Subcutaneous abdominal adipose tissue (tissue), 5 donors: ENCODE data around the gene TMEM53.

ENCODE experiments used
- H3K27ac ChIP-seq: one replicate; pipeline ENCODE4 v1.7.0; 2013; ENCODE audit warnings: low read depth, mild to moderate bottlenecking, inconsistent platforms, low read length, moderate library complexity
- H3K27me3 ChIP-seq, 5 donors: one replicate each; pipeline ENCODE4 v1.7.0; 2013; ENCODE audit warnings: low read length in 5 of 5, inconsistent platforms in 1 of 5; ENCODE audit not compliant: control insufficient read depth in 5 of 5, insufficient read depth in 4 of 5
- H3K36me3 ChIP-seq, 5 donors: one replicate each; pipeline ENCODE4 v1.7.0; 2013; ENCODE audit warnings: low read length in 5 of 5; ENCODE audit not compliant: control insufficient read depth in 5 of 5, insufficient read depth in 5 of 5
- H3K4me1 ChIP-seq, 5 donors: one replicate each; pipeline ENCODE4 v1.7.0; 2013; ENCODE audit warnings: low read length in 5 of 5, mild to moderate bottlenecking in 3 of 5, moderate library complexity in 1 of 5; ENCODE audit not compliant: control insufficient read depth in 5 of 5, insufficient read depth in 5 of 5
- H3K4me3 ChIP-seq, 5 donors: one replicate each; pipeline ENCODE4 v1.7.0; 2013; ENCODE audit warnings: low read length in 5 of 5, low read depth in 1 of 5
- H3K9ac ChIP-seq, 5 donors: one replicate each; pipeline ENCODE4 v1.7.0; 2013; ENCODE audit warnings: low read length in 5 of 5, mild to moderate bottlenecking in 4 of 5, moderate library complexity in 3 of 5
- H3K9me3 ChIP-seq, 5 donors: one replicate each; pipeline ENCODE4 v1.7.0; 2013; ENCODE audit warnings: low read length in 5 of 5; ENCODE audit not compliant: control insufficient read depth in 5 of 5
- donor health status: healthy.
- donor health status: healthy.
- donor health status: healthy.
- donor health status: healthy.
- donor health status: healthy.

The TMEM53 gene

GRCh38 chr1:44631647-44632539 is 42.4 kb downstream of the TMEM53 start:
- H3K9me3 ChIP-seq = no peaks in the 10 kb centered on the region
- peaks cover 1 to 38% (median 29%) of the 10 kb centered on the region in 5 donors for H3K4me1 ChIP-seq
- H3K4me3 ChIP-seq = peak overlapping the region; percentile 60 to 81 (median 77)
- H3K27ac ChIP-seq = peak overlapping the region; percentile 85
- H3K27me3 ChIP-seq = no peaks in the 10 kb centered on the region
- H3K36me3 ChIP-seq = peaks cover 0 to 39% (median 35%) of the 10 kb centered on the region in 5 donors
- peak overlapping the region; percentile 81 to 92 (median 85) for H3K9ac ChIP-seq

GRCh38 chr1:44631333-44631646 is 43.0 kb downstream of the TMEM53 start:
- peaks cover 1 to 34% (median 29%) of the 10 kb centered on the region in 5 donors for H3K4me1 ChIP-seq

DNA sequence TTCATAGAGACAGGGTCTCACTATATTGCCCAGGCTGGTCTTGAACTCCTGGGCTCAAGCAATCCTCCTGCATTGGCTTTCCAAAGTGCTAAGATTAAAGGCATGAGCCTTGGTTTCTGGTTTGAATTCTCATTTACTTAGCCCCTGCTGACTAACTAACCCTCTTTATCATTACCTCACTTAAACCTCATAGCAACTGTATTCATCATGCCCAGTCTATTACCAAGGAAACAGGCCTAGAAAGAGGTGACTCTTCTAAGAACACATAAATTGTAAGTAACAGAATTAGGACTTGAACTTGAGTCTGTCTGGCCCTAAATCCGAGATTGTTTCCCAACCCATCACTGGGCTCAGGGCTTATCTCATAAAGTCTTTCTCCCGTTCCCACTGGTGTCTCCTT is 44.2 kb downstream of the TMEM53 start:
- peaks cover 1 to 32% (median 26%) of the 10 kb centered on the region in 5 donors for H3K4me1 ChIP-seq
- H3K4me3 ChIP-seq = no peak overlapping the region
- H3K9me3 ChIP-seq = no peaks in the 10 kb centered on the region
- H3K9ac ChIP-seq = no peak overlapping the region
- no peaks in the 10 kb centered on the region for H3K27me3 ChIP-seq
- no peak overlapping the region for H3K27ac ChIP-seq
- H3K36me3 ChIP-seq = peaks cover 0 to 21% (median 18%) of the 10 kb centered on the region in 5 donors

More at GRCh38 chr1:44631333-44631646, 43.0 kb downstream of the TMEM53 start:
- Histone ChIP-seq H3K27me3 (no peaks in the 10 kb centered on the region), H3K27ac (peak overlapping the region; percentile 85), H3K9me3 (no peaks in the 10 kb centered on the region), H3K9ac (peak overlapping the region; percentile 81 to 92 (median 85)), H3K4me3 (peak overlapping the region; percentile 60 to 81 (median 77)), H3K36me3 (peaks cover 0 to 33% (median 30%) of the 10 kb centered on the region in 5 donors)

DNA sequence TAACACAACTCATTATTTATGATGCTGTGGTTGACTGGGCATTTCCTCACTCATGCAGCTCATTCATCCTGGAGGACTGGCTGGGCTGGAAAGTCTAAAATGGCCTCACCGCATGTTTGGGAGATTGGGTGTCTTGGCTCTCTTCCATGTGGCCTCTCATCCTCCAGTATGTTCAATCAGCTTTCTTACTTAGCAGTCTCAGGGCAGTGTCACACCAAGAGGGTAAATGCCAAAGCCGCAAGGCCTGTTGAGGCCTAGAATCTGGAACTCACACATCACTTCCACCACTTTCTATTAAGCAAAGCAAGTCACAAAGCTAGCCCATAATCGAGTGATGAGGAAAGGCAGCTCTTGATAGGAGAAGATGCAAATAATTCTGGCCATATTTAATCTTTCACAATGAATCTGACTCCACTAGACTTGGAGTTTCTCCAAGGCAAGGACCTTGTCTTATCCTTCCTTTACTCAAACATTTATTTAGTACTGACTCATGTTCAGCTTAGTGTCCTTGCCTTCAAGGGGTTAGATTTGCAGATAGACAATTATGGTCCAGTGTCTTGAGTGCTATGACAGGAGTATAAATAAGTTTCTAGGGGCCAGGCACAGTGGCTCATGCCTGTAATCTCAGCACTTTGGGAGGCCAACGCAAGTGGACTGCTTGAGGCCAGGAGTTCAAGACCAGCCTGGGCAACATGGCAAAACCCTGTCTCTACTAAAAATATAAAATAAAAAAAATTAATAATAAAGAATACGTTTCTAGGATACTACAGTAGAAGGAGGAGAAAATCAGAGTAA is 45.1 kb downstream of the TMEM53 start:
- H3K4me3 ChIP-seq = no peak overlapping the region
- peaks cover 1 to 26% (median 25%) of the 10 kb centered on the region in 5 donors for H3K4me1 ChIP-seq
- no peak overlapping the region for H3K9ac ChIP-seq
- no peak overlapping the region for H3K27ac ChIP-seq
- H3K27me3 ChIP-seq = no peaks in the 10 kb centered on the region
- peaks cover 0 to 12% (median 8%) of the 10 kb centered on the region in 5 donors for H3K36me3 ChIP-seq
- H3K9me3 ChIP-seq = no peaks in the 10 kb centered on the region

- H3K36me3 ChIP-seq = peaks cover 0 to 3% (median 0%) of the 10 kb centered on the region in 5 donors
- no peak overlapping the region for H3K4me3 ChIP-seq
- H3K9me3 ChIP-seq = no peaks in the 10 kb centered on the region
- H3K27me3 ChIP-seq = no peaks in the 10 kb centered on the region
- H3K4me1 ChIP-seq = no peaks in the 10 kb centered on the region
- no peak overlapping the region for H3K27ac ChIP-seq
- no peak overlapping the region for H3K9ac ChIP-seq
These were observed 48.9 kb downstream of the TMEM53 start for GRCh38 chr1:44625348-44625747.

DNA sequence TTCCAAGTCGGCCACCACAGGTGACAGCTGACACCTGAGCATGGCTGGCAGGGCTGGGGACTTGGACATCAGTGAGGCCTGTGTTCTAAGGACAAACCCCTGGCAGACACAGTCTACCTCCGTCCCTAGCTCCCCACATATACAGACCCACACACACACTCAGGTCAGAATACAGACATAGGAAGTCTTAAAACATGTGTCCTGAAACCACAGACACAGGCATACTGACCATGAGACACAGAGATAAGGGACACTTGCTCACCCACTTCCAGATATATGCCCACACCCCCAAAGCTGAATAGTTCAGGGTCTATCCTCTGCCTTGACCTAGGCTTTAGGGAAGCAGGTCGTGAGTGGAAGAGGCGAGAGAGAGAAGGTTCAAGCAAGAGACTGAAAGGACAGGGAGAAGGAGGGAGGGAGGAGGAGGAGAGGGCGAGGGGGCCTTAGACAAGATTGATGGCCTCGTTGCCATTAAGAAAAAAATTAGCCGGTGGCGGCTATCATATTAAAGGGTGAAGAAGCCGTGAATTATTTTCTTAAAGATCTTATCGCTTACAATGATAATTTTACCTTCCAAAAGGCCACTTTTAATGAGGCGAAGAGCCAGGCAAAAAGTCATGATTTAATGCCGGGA is 49.9 kb downstream of the TMEM53 start:
- peaks cover 0 to 3% (median 0%) of the 10 kb centered on the region in 5 donors for H3K36me3 ChIP-seq
- H3K27me3 ChIP-seq = no peaks in the 10 kb centered on the region
- H3K27ac ChIP-seq = no peak overlapping the region
- H3K9ac ChIP-seq = no peak overlapping the region
- H3K4me1 ChIP-seq = no peaks in the 10 kb centered on the region
- no peaks in the 10 kb centered on the region for H3K9me3 ChIP-seq
- H3K4me3 ChIP-seq = no peak overlapping the region

- no peak overlapping the region for H3K4me3 ChIP-seq
- no peak overlapping the region for H3K9ac ChIP-seq
- H3K9me3 ChIP-seq = no peaks in the 10 kb centered on the region
- H3K4me1 ChIP-seq = peaks cover 0 to 8% (median 2%) of the 10 kb centered on the region in 5 donors
- H3K27ac ChIP-seq = no peak overlapping the region
- peaks cover 0 to 3% (median 0%) of the 10 kb centered on the region in 5 donors for H3K36me3 ChIP-seq
- peaks cover 0 to 5% (median 2%) of the 10 kb centered on the region in 5 donors for H3K27me3 ChIP-seq
These were observed 52.4 kb downstream of the TMEM53 start for GRCh38 chr1:44621841-44622286.

DNA sequence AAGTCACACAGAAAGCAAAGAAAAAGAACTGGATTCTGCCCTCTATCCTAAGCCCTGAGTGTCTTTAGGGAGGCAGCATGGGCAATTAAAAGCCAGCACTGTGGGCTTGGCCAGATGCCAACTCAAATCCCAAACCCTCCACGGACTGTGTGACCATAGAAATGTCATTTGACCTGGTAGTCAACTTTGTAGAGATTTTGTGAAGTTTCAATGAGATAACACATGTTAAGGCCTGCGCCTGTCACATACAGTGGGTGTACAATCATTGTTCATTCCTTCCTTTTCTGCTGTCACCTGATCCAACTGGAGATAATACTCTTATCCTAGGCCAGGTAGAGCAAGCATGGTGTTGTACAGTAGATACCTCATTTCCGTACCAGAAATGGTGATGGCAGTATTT is 54.2 kb downstream of the TMEM53 start:
- H3K9me3 ChIP-seq = no peaks in the 10 kb centered on the region
- H3K27me3 ChIP-seq = peaks cover 0 to 11% (median 4%) of the 10 kb centered on the region in 5 donors
- H3K9ac ChIP-seq = no peak overlapping the region
- peaks cover 0 to 10% (median 4%) of the 10 kb centered on the region in 5 donors for H3K4me1 ChIP-seq
- no peak overlapping the region for H3K4me3 ChIP-seq
- peaks cover 0 to 6% (median 0%) of the 10 kb centered on the region in 5 donors for H3K36me3 ChIP-seq
- H3K27ac ChIP-seq = no peak overlapping the region

- Histone ChIP-seq H3K9me3 (no peaks in the 10 kb centered on the region), H3K36me3 (peaks cover 0 to 6% (median 0%) of the 10 kb centered on the region in 5 donors), H3K4me1 (peaks cover 0 to 10% (median 4%) of the 10 kb centered on the region in 5 donors), H3K27ac (no peak overlapping the region), H3K27me3 (peaks cover 0 to 11% (median 4%) of the 10 kb centered on the region in 5 donors), H3K4me3 (no peak overlapping the region), H3K9ac (no peak overlapping the region)
These were observed 54.9 kb downstream of the TMEM53 start for GRCh38 chr1:44619261-44619900.
